Peyer's patch (tissue), 4 donors: ENCODE measurements around the gene ODAD4.

Experiments used
- CTCF ChIP-seq, 6 experiments: fragments of 450-650 bp in 4 of 6; fragments of 200-600 bp in 2 of 6; sonication (generic) in 1 of 6; IDR thresholded peaks; one replicate each; pipeline ENCODE4 v1.5.1; 2017 to 2019; ENCODE audit warnings: antibody characterized with exemption in 6 of 6, mild to moderate bottlenecking in 3 of 6, moderate library complexity in 1 of 6
- POLR2A ChIP-seq, 2 donors: fragments of 450-650 bp; IDR thresholded peaks; one replicate each; pipeline ENCODE4 v1.5.1; 2017; ENCODE audit warnings: antibody characterized with exemption in 2 of 2, mild to moderate bottlenecking in 2 of 2, moderate library complexity in 2 of 2

GRCh38 chr17:41987642-41988041 is 57.2 kb downstream of the ODAD4 start:
- TF ChIP-seq CTCF (IDR thresholded peaks at IDR 0.05) (no peak), POLR2A (IDR thresholded peaks at IDR 0.05) (no peak)
